CD4-positive, alpha-beta T cell treated with Interleukin-2 at 100 ng/mL for 4 hours (primary cell): Measurements from ENCODE around the gene RGS3.
"Not testable (repeated sequence)": the region's sequence is repeated elsewhere in the genome, so short reads cannot be mapped to it uniquely, and the experiment has no call there.

ENCODE experiments used
- DNase-seq: peaks from one replicate; pipeline ENCODE4 v3.0.0-alpha.2; 2020; ENCODE audit warnings: low spot score

The RGS3 gene

GRCh38 chr9:113546566-113546965 is 83.0 kb downstream of the RGS3 start:
- no peak for DNase-seq

GRCh38 chr9:113547501-113547900 is 84.0 kb downstream of the RGS3 start:
- DNase-seq = no peak

GRCh38 chr9:113548221-113549041 is 84.9 kb downstream of the RGS3 start:
- no peak for DNase-seq

GRCh38 chr9:113549892-113550291 is 86.4 kb downstream of the RGS3 start:
- not testable (repeated sequence) for DNase-seq

- no peak for DNase-seq
Observed at GRCh38 chr9:113556877-113557593, 93.5 kb downstream of the RGS3 start.

- DNase-seq = no peak
Observed at GRCh38 chr9:113558632-113559502, 95.3 kb downstream of the RGS3 start.

GRCh38 chr9:113559834-113560800 is 96.6 kb downstream of the RGS3 start:
- DNase-seq = no peak

GRCh38 chr9:113562653-113563381 is 99.3 kb downstream of the RGS3 start:
- no peak for DNase-seq

- DNase-seq = no peak
Observed at GRCh38 chr9:113563826-113564497, 100.4 kb downstream of the RGS3 start.

GRCh38 chr9:113564498-113565237 is 101.1 kb downstream of the RGS3 start:
- no peak for DNase-seq

GRCh38 chr9:113566016-113566711 is 102.6 kb downstream of the RGS3 start:
- DNase-seq = no peak

- DNase-seq = no peak
Observed at GRCh38 chr9:113566712-113567071, 103.2 kb downstream of the RGS3 start.

GRCh38 chr9:113567361-113568080 is 104.0 kb downstream of the RGS3 start:
- DNase-seq = no peak

- no peak for DNase-seq
Observed at GRCh38 chr9:113568081-113568435, 104.5 kb downstream of the RGS3 start.

- DNase-seq = no peak
Observed at GRCh38 chr9:113568571-113569321, 105.2 kb downstream of the RGS3 start.

GRCh38 chr9:113569472-113570060 is 106.0 kb downstream of the RGS3 start:
- no peak for DNase-seq

- DNase-seq = no peak
Observed at GRCh38 chr9:113570106-113570505, 106.6 kb downstream of the RGS3 start.
